ENCODE measurements around the gene CDK5R1. TPM values are rescaled to one million over a fixed set of nuclear protein-coding genes. Genes with fewer than 3 reads are reported as not detected.

The CDK5R1 gene
- total RNA-seq, 1 donor from 2014 or later, result 1.8 TPM

- TF ChIP-seq, protein P1, sequence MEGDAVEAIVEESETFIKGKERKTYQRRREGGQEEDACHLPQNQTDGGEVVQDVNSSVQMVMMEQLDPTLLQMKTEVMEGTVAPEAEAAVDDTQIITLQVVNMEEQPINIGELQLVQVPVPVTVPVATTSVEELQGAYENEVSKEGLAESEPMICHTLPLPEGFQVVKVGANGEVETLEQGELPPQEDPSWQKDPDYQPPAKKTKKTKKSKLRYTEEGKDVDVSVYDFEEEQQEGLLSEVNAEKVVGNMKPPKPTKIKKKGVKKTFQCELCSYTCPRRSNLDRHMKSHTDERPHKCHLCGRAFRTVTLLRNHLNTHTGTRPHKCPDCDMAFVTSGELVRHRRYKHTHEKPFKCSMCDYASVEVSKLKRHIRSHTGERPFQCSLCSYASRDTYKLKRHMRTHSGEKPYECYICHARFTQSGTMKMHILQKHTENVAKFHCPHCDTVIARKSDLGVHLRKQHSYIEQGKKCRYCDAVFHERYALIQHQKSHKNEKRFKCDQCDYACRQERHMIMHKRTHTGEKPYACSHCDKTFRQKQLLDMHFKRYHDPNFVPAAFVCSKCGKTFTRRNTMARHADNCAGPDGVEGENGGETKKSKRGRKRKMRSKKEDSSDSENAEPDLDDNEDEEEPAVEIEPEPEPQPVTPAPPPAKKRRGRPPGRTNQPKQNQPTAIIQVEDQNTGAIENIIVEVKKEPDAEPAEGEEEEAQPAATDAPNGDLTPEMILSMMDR (IDR thresholded peaks at IDR 0.05), result no peak
- H3K27me3 Mint-ChIP-seq (ENCODE audit: unreplicated experiment), result no peaks in the 10 kb centered on the region
- H3K9me3 Mint-ChIP-seq (ENCODE audit: unreplicated experiment), result no peaks in the 10 kb centered on the region
- peaks cover 12% of the 10 kb centered on the region for H3K4me1 Mint-ChIP-seq (ENCODE audit: unreplicated experiment)
- DNase-seq (ENCODE audit: extremely low spot score, unreplicated experiment), result no peak
- no peaks in the 10 kb centered on the region for H3K36me3 Mint-ChIP-seq (ENCODE audit: unreplicated experiment)
- no peak overlapping the region for H3K4me3 Mint-ChIP-seq (ENCODE audit: unreplicated experiment)
- H3K27ac Mint-ChIP-seq (ENCODE audit: unreplicated experiment), result no peak overlapping the region
Observed at GRCh38 chr17:32516450-32516849, 29.7 kb downstream of the CDK5R1 start.

- H3K27ac Mint-ChIP-seq (ENCODE audit: unreplicated experiment), result no peak overlapping the region
- no peak overlapping the region for H3K4me3 Mint-ChIP-seq (ENCODE audit: unreplicated experiment)
- TF ChIP-seq, protein P1 (IDR thresholded peaks at IDR 0.05), result no peak
- peaks cover 12% of the 10 kb centered on the region for H3K4me1 Mint-ChIP-seq (ENCODE audit: unreplicated experiment)
- DNase-seq (ENCODE audit: extremely low spot score, unreplicated experiment), result no peak
- no peaks in the 10 kb centered on the region for H3K27me3 Mint-ChIP-seq (ENCODE audit: unreplicated experiment)
- H3K36me3 Mint-ChIP-seq (ENCODE audit: unreplicated experiment), result no peaks in the 10 kb centered on the region
- no peaks in the 10 kb centered on the region for H3K9me3 Mint-ChIP-seq (ENCODE audit: unreplicated experiment)
Observed at GRCh38 chr17:32516940-32517701, 30.3 kb downstream of the CDK5R1 start.

GRCh38 chr17:32517982-32518381 lies 31.2 kb downstream of the CDK5R1 start:
- H3K4me3 Mint-ChIP-seq (ENCODE audit: unreplicated experiment), result no peak overlapping the region
- TF ChIP-seq, protein P1 (IDR thresholded peaks at IDR 0.05), result no peak
- H3K27me3 Mint-ChIP-seq (ENCODE audit: unreplicated experiment), result no peaks in the 10 kb centered on the region
- H3K4me1 Mint-ChIP-seq (ENCODE audit: unreplicated experiment), result peaks cover 12% of the 10 kb centered on the region
- H3K36me3 Mint-ChIP-seq (ENCODE audit: unreplicated experiment), result no peaks in the 10 kb centered on the region
- H3K27ac Mint-ChIP-seq (ENCODE audit: unreplicated experiment), result no peak overlapping the region
- no peaks in the 10 kb centered on the region for H3K9me3 Mint-ChIP-seq (ENCODE audit: unreplicated experiment)
- DNase-seq (ENCODE audit: extremely low spot score, unreplicated experiment), result no peak

DNA sequence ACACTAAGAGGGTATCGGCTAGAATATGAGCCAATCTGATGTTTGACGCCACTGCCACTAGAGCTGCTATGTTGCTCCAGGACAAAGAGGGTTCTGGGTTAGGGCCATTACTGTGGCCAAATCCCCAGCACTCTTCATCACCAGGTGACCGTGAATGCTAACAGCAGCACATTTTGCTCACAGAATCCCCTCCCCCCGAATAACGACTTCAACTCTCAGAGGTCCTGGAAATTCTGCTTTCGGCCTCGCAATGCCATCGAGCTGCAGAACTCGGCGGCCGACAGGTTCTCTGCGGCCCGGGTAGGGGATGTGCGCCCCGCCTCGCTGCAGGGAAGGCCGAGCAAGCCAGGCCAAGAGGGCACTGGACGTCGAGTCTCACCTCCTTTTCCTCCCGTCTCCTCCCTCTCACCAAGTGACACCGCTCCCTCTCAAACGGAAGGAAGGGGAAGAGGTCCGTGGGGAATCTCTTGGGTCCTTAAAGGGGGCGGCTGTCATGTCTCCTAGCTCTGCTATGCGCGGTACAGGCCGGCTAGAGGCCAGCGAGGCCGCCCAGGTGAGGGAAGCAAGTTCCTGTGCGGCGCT lies 31.9 kb downstream of the CDK5R1 start:
- DNase-seq (ENCODE audit: extremely low spot score, unreplicated experiment), result no peak
- TF ChIP-seq, protein P1 (IDR thresholded peaks at IDR 0.05), result no peak
- peaks cover 12% of the 10 kb centered on the region for H3K4me1 Mint-ChIP-seq (ENCODE audit: unreplicated experiment)
- H3K9me3 Mint-ChIP-seq (ENCODE audit: unreplicated experiment), result no peaks in the 10 kb centered on the region
- H3K27me3 Mint-ChIP-seq (ENCODE audit: unreplicated experiment), result no peaks in the 10 kb centered on the region
- no peak overlapping the region for H3K27ac Mint-ChIP-seq (ENCODE audit: unreplicated experiment)
- H3K36me3 Mint-ChIP-seq (ENCODE audit: unreplicated experiment), result no peaks in the 10 kb centered on the region
- peak overlapping the region; percentile 54 for H3K4me3 Mint-ChIP-seq (ENCODE audit: unreplicated experiment)

Measured in osteocyte (in vitro differentiated cells).